Activated naive CD8-positive, alpha-beta T cell treated with anti-CD3 and anti-CD28 coated beads, Interleukin-2, amount 50 U/mL, for 24 hours (primary cell): ENCODE results near the gene RTN4IP1.
"Not testable (repeated sequence)": the region's sequence is repeated elsewhere in the genome, so short reads cannot be mapped to it uniquely, and the experiment has no call there.

Experiments used
- ATAC-seq: fragments of 150-1000 bp; cut with Tn5 transposase; one replicate; pipeline ENCODE4 v1.10.0; 2021
- DNase-seq: peaks from one replicate; pipeline ENCODE4 v3.0.0; 2021
- H3K27ac Mint-ChIP-seq: one replicate; pipeline ENCODE4 v1.8.0; 2021; ENCODE audit warnings: mild to moderate bottlenecking, mixed read lengths
- H3K27me3 Mint-ChIP-seq: one replicate; pipeline ENCODE4 v1.8.0; 2021; ENCODE audit warnings: mixed read lengths
- H3K36me3 Mint-ChIP-seq: one replicate; pipeline ENCODE4 v1.8.0; 2021; ENCODE audit warnings: low read depth, mixed read lengths
- H3K4me1 Mint-ChIP-seq: one replicate; pipeline ENCODE4 v1.8.0; 2021; ENCODE audit warnings: mixed read lengths
- H3K4me3 Mint-ChIP-seq: one replicate; pipeline ENCODE4 v1.8.0; 2021; ENCODE audit warnings: mild to moderate bottlenecking, moderate library complexity, mixed read lengths
- H3K9me3 Mint-ChIP-seq: one replicate; pipeline ENCODE4 v1.8.0; 2021; ENCODE audit warnings: mixed read lengths

The RTN4IP1 gene

DNA sequence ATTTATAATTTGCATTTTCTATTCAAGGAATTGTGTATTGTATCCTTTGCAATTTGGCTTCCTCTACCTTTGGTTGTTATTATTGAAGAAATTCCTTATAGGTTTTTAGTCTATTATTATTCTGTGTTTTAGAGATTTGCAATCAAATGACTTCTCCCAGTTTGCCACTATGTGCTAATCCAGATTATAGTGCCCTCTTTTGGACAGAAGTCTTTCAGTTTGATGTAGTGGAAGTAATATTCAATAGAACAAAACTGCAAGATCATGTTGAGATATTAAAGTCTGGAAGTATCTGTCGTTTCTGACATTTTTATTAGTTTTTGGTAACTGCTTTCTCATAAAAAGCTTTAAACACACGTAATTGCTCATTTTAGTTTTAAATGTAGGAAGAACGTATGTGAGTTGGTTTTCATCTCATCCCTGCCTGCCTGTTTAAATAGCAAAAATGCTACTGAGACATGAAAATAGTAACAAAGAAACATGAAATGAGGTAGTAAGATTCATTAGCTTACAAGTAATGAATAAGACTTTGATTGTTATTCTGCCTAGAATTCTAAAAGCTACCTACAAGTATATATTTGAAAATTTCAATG is 72.8 kb downstream of the RTN4IP1 start:
- H3K27me3 Mint-ChIP-seq: no peaks in the 10 kb centered on the region
- H3K36me3 Mint-ChIP-seq: peaks cover 53% of the 10 kb centered on the region
- peaks cover 39% of the 10 kb centered on the region for H3K4me1 Mint-ChIP-seq
- no peak overlapping the region for H3K4me3 Mint-ChIP-seq
- DNase-seq (no peak), ATAC-seq (no peak)
- H3K9me3 Mint-ChIP-seq: no peaks in the 10 kb centered on the region
- no peak overlapping the region for H3K27ac Mint-ChIP-seq

DNA sequence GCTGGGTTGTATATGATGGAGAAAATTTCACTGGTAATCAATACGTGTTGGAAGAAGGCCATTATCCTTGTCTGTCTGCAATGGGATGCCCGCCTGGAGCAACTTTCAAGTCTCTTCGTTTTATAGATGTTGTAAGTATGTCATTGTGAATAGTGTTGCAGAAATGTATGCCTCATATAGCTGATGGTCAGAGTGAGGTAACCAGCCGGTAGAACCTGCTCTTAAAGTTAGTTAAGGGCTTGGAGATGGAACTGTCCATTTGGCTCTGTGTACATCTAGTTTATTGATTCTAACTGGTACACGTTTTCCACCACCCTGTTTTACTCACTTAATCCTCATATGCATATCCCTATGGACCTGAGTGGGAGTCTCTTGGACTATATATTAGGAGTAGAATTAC is 73.5 kb downstream of the RTN4IP1 start:
- Mint-ChIP-seq H3K4me3 (no peak overlapping the region), H3K27me3 (no peaks in the 10 kb centered on the region), H3K36me3 (peaks cover 54% of the 10 kb centered on the region), H3K4me1 (peaks cover 32% of the 10 kb centered on the region), H3K27ac (no peak overlapping the region), H3K9me3 (peaks cover 3% of the 10 kb centered on the region)
- ATAC-seq: no peak
- no peak for DNase-seq

DNA sequence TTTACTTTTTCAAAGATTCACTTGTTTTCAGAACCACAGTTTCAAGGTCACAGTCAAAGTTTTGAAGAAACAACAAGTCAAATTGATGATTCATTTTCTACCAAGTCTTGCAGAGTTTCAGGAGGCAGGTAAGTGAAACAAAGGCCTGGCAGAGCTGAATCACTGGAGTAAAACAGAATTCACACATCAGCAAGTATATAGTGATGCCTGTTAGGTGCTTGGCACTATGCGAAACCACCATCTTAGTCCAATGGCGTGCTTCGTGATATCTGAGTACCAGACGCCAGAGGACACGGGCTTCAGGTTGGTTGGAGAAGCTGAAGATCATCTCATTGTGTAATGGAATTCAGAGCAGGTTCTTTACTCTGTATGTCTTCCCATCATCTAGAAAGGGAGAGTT is 75.9 kb downstream of the RTN4IP1 start:
- DNase-seq (no peak), ATAC-seq (peak; percentile 96)
- Mint-ChIP-seq H3K36me3 (peaks cover 58% of the 10 kb centered on the region), H3K4me1 (peaks cover 34% of the 10 kb centered on the region), H3K4me3 (no peak overlapping the region), H3K27me3 (no peaks in the 10 kb centered on the region), H3K9me3 (peaks cover 3% of the 10 kb centered on the region), H3K27ac (peak overlapping the region; percentile 67)

DNA sequence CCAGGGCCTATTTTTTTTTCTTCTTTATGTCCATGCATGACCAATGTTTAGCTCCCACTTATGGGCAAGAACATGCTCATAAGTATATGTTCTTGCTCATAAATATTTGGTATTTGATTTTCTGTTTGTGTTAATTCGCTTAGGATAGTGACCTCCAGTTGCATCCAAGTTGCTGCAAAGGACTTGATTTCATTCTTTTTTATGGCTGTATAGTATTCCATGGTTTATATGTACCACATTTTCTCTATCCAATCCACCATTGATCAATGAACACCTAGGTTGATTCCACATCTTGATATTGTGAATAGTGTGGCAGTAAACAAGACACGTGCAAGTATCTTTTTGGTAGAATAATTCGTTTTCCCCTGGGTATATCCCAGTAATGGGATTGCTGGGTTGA is 78.1 kb downstream of the RTN4IP1 start:
- H3K9me3 Mint-ChIP-seq: peaks cover 3% of the 10 kb centered on the region
- no peaks in the 10 kb centered on the region for H3K27me3 Mint-ChIP-seq
- H3K4me1 Mint-ChIP-seq: peaks cover 57% of the 10 kb centered on the region
- peaks cover 68% of the 10 kb centered on the region for H3K36me3 Mint-ChIP-seq
- ATAC-seq (no peak), DNase-seq (no peak)
- peak overlapping the region; percentile 7 for H3K27ac Mint-ChIP-seq
- no peak overlapping the region for H3K4me3 Mint-ChIP-seq

DNA sequence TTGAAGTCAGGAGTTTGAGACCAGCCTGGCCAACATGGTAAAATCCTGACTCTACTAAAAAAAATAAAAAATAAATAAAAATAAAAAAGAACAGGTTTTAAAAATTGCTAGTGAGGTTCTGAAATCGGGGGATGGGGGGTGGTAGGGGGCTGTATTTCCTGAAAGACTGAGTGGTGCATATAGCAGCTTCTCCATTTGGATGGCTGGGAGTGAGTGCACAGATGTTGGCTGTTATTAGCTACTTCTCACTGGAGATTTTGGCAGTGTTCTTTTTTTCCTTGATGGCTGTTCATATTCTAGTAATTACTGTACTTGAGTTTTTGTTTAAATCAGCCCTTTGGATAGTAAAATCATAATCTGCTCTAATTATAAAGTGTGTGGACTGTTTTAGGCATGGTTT is 79.8 kb downstream of the RTN4IP1 start:
- ATAC-seq (no peak), DNase-seq (no peak)
- Mint-ChIP-seq H3K27ac (peak overlapping the region; percentile 39), H3K4me1 (peaks cover 71% of the 10 kb centered on the region), H3K27me3 (no peaks in the 10 kb centered on the region), H3K9me3 (peaks cover 3% of the 10 kb centered on the region), H3K36me3 (peaks cover 76% of the 10 kb centered on the region), H3K4me3 (no peak overlapping the region)

DNA sequence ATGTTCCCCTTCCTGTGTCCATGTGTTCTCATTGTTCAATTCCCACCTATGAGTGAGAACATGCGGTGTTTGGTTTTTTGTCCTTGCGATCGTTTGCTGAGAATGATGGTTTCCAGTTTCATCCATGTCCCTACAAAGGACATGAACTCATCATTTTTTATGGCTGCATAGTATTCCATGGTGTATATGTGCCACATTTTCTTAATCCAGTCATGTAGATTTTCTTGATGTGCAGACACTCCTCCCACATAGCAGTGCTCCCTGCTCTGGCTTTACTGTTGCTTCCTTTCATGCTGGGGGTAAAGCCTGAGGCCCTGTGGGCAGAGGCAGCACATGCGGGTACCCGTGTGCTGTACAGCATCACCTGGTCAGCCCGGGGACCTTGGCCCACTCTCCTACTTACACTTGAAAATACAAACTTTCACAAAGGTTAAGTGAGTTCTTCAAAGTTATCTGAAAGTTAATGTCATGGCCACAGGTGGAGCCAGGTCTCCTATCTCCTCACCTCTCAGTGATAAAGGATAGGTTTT is 80.3 kb downstream of the RTN4IP1 start:
- H3K4me3 Mint-ChIP-seq, H3K27ac Mint-ChIP-seq, ATAC-seq, DNase-seq, H3K9me3 Mint-ChIP-seq, H3K27me3 Mint-ChIP-seq: not testable (repeated sequence)
- Mint-ChIP-seq H3K36me3 (peaks cover 77% of the 10 kb centered on the region), H3K4me1 (peaks cover 71% of the 10 kb centered on the region)

DNA sequence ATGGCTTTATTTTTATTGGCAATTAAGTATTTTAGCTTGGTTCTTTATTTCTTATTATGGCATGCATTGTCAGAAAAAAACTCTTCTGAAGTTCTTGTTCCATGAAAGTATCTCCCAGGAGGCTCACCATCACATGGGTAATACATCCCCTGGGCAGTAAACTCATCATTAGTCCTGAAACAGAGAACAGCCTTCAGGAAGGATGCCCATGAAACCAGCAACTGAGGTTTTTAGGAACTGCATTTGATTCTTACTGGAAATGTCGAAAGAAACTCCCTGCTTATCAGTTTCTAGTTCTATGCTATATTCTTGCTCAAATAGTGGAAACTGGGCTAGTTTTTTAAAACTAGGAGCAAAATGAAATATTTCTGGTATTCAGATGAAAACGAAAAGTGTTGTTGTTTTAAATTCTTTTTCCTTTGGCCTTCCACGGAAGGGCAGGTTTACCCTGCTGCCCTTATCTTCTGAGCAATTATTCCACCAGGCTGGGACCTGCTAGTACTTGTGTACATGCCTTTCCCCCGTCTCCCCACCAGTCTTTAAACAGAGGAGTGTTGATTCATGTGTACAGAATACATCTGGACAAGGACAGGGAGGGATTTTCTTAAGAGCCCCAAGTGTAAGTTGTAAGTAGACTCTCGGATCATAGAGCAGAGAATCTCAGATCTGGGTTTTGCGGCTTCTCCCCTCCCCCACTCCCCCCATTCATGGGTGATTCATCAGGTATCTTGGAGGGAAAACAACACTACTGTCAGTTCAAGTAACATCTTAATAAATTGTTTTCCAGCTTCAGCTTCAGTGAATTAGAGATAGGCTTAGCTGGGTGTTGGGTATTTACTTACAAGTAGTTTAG is 81.5 kb downstream of the RTN4IP1 start:
- ATAC-seq (no peak), DNase-seq (no peak)
- Mint-ChIP-seq H3K9me3 (peaks cover 3% of the 10 kb centered on the region), H3K27me3 (no peaks in the 10 kb centered on the region), H3K4me3 (no peak overlapping the region), H3K36me3 (peaks cover 72% of the 10 kb centered on the region), H3K4me1 (peaks cover 60% of the 10 kb centered on the region), H3K27ac (peak overlapping the region; percentile 84)

DNA sequence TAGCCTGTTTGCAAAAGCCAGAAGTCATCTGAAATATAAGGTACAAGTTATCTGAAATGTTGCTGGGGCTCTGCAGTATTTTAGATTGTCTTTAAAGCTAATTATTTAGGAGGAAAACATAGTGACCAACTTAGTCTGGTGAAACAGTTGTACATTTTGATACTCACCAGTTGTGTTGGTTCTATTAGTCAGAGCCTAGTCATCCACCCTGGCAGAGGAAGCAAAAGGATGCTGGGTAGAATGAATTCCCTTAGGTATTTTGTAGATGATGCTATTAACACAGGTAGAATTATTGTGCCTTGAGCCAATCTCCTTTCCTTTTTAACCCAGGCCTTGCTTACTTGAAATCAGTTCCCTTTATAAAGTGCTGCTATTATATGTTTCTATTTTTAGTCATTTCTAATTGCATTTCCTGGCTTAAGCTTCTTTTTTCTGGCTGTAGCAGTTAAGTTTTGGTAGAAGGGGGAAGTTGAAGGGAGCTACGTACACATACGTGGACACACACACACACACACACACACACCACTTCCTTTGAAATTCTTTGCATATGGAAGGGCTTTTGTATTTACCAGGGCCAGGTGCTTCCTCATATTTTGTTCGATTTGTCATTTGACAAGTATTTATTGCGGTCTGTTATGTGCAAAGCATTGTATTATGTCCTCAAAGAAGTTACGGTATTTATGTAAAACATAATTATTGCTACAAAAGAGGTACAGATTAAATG is 82.4 kb downstream of the RTN4IP1 start:
- Mint-ChIP-seq H3K36me3 (peaks cover 68% of the 10 kb centered on the region), H3K27me3 (no peaks in the 10 kb centered on the region), H3K4me1 (peaks cover 52% of the 10 kb centered on the region), H3K9me3 (peaks cover 3% of the 10 kb centered on the region), H3K4me3 (peak overlapping the region; percentile 24), H3K27ac (peak overlapping the region; percentile 84)
- ATAC-seq: peak; percentile 90
- no peak for DNase-seq

DNA sequence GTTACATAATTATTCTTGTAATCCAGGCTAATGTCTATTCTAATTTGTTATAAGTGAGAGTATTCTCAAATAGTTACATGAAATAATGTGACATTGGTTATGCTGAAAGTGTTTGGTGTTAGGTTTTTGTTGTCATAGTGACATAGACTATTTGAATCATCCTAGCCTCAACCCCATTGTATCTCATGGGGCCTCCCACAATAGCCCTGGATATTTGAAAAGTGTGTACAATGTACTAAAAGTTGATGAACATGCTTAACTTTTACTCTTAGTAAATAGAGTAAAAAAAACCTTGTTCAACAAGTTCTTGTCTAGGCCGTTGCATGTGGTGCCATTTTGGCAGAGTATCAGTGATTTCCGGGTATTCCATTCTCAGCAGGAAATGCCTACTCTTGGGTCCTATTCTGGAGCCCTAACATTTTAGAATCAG is 83.0 kb downstream of the RTN4IP1 start:
- peak; percentile 76 for ATAC-seq
- DNase-seq: no peak

DNA sequence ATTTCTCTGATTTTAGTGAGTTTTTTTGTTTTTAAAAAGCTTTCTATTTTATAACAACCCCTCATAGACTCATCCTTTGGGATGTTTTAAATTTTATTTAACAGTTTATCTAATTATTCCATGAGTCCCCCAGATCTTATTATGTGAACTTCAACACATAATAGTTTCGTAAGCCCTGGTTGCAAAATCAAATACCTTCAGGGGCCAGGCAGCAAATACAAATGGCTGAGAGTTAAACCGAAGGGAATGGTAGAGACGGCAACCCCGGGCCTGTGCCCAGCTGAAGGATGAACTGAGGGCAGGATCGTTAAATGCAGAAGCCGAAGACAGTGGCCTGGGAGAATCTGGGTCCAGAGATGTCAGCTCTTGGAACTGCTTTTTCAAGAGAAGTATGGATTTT is 88.4 kb downstream of the RTN4IP1 start:
- no peak for DNase-seq
- H3K4me1 Mint-ChIP-seq: peaks cover 49% of the 10 kb centered on the region
- no peak overlapping the region for H3K4me3 Mint-ChIP-seq
- no peak for ATAC-seq
- no peaks in the 10 kb centered on the region for H3K27me3 Mint-ChIP-seq
- no peaks in the 10 kb centered on the region for H3K9me3 Mint-ChIP-seq
- H3K27ac Mint-ChIP-seq: no peak overlapping the region
- H3K36me3 Mint-ChIP-seq: peaks cover 59% of the 10 kb centered on the region

More for the DNA sequence above, 83.0 kb downstream of the RTN4IP1 start:
- H3K27ac Mint-ChIP-seq: peak overlapping the region; percentile 84
- no peaks in the 10 kb centered on the region for H3K27me3 Mint-ChIP-seq
- peaks cover 50% of the 10 kb centered on the region for H3K4me1 Mint-ChIP-seq
- peaks cover 3% of the 10 kb centered on the region for H3K9me3 Mint-ChIP-seq
- peaks cover 64% of the 10 kb centered on the region for H3K36me3 Mint-ChIP-seq
- H3K4me3 Mint-ChIP-seq: peak overlapping the region; percentile 24

DNA sequence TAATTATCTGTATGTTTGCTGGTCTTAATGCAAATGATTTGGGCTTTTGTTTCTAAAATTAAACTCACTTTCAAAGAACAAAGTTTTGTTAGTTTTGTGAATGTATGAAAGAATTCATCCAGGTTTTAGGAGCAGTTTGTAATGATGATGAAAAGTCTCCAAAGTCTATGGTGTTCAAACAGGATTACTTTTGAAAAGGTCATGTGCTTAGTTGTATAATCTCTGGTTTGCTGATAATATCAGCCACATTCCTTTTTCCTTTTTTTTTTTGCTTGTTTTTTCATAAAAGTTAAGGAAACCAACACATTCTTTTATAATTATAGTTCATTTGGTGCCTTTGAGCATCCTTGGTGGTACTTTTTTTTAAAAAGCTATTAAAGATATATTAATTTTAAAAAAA is 88.9 kb downstream of the RTN4IP1 start:
- Mint-ChIP-seq H3K27ac (no peak overlapping the region), H3K27me3 (no peaks in the 10 kb centered on the region), H3K4me1 (peaks cover 46% of the 10 kb centered on the region), H3K36me3 (peaks cover 58% of the 10 kb centered on the region), H3K9me3 (no peaks in the 10 kb centered on the region), H3K4me3 (no peak overlapping the region)
- DNase-seq (no peak), ATAC-seq (no peak)

DNA sequence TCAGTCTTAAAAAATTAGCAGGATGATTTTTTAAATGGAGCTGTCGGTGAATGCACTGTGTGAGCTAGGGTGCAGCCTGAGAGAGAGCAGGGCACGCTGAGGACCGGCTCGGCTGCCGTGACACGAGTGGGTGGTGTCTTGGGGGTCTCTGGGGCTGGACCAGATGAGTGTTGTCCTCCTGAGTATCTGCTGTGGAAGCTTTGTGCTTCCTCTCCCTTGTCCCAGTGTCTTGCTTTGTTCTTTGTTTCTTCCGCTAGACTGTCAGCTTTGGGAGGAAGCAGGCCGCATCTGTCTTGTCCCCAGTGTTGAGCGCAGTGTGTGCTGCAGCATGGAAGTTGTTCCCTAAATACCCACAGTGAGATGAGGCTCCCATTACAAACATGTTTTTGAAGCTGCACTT is 89.4 kb downstream of the RTN4IP1 start:
- H3K4me1 Mint-ChIP-seq: peaks cover 46% of the 10 kb centered on the region
- H3K36me3 Mint-ChIP-seq: peaks cover 58% of the 10 kb centered on the region
- no peak for ATAC-seq
- no peak overlapping the region for H3K4me3 Mint-ChIP-seq
- no peak overlapping the region for H3K27ac Mint-ChIP-seq
- no peak for DNase-seq
- H3K9me3 Mint-ChIP-seq: no peaks in the 10 kb centered on the region
- H3K27me3 Mint-ChIP-seq: no peaks in the 10 kb centered on the region

DNA sequence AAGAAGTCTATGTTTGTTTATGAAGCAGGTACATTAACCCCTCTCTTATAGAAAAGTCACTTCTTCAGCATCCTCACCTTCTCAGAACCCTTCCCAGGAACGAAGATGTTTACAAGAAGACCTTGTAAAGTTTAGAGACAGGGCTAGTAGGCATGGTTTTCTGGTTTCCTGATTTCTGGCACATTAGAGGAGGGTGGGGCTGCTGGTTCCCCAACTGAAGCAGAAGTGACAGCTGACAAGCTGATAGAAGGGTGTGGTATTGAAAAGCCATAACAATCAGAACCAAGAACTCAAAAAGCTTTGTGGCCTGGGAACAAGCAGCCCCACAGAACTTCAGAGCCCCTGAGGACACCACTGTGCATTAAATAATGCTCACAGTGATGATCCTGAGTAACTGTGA is 91.2 kb downstream of the RTN4IP1 start:
- H3K36me3 Mint-ChIP-seq: peaks cover 55% of the 10 kb centered on the region
- H3K27me3 Mint-ChIP-seq: no peaks in the 10 kb centered on the region
- H3K27ac Mint-ChIP-seq: no peak overlapping the region
- ATAC-seq (no peak), DNase-seq (no peak)
- H3K4me3 Mint-ChIP-seq: no peak overlapping the region
- H3K4me1 Mint-ChIP-seq: peaks cover 62% of the 10 kb centered on the region
- H3K9me3 Mint-ChIP-seq: no peaks in the 10 kb centered on the region

DNA sequence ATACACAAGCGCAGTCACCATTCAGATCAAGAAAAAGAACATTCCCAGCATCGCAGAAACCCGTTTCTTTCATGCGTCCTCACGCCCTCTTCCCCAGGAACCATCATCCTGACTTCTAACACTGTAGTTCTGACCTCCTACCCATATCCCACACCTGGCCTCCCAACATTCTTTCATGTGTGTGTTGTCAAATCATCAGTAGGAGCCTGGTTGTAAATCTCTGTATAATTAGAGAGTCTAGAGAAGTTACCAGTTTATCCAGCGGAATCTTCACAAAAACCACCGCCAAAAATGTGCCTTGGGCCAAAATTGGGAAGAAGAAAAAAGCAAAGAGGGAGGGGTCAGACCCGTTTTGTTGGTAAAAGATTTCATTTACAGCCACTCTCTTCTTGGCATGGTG is 91.6 kb downstream of the RTN4IP1 start:
- no peaks in the 10 kb centered on the region for H3K27me3 Mint-ChIP-seq
- peak overlapping the region; percentile 87 for H3K27ac Mint-ChIP-seq
- no peaks in the 10 kb centered on the region for H3K9me3 Mint-ChIP-seq
- peaks cover 58% of the 10 kb centered on the region for H3K36me3 Mint-ChIP-seq
- ATAC-seq (no peak), DNase-seq (no peak)
- peak overlapping the region; percentile 22 for H3K4me3 Mint-ChIP-seq
- peaks cover 67% of the 10 kb centered on the region for H3K4me1 Mint-ChIP-seq
